ENCODE data around the gene ASPG. TPM values are rescaled to one million over a fixed set of nuclear protein-coding genes. Genes with fewer than 3 reads are reported as not detected.

The ASPG gene
- total RNA-seq, 1 experiment from 2014 or later = not detected

- intact Hi-C loops (cut with micrococcal nuclease; ENCODE audit: unreplicated experiment) (no loop called here), in situ Hi-C loops (cut with HindIII; ENCODE audit: low pct_unique_long_range_greater_than_20kb, low sequenced_read_pairs) (no loop called here)
- no TSS peak for BruUV-seq (replicated peaks)
Measured at GRCh38 chr14:104095426-104096310, 10.2 kb downstream of the ASPG start.

GRCh38 chr14:104096318-104096717 is 10.8 kb downstream of the ASPG start:
- POLR2A ChIA-PET = no interaction called here
- Histone ChIP-seq H3K4me3 (ENCODE audit: low read depth in 2 of 2, low read length in 2 of 2) (no peak overlapping the region), H3K9me3 (ENCODE audit: control insufficient read depth, insufficient read depth, low read depth, low read length) (no peaks in the 10 kb centered on the region), H3K4me1 (ENCODE audit: control insufficient read depth, insufficient read depth, low read length) (no peaks in the 10 kb centered on the region; the same call in 1 of the 2 replicates), H3K27me3 (ENCODE audit: control insufficient read depth, insufficient read depth, low read length) (no peaks in the 10 kb centered on the region), H3K27ac (ENCODE audit: low read length) (no peak overlapping the region), H3K36me3 (ENCODE audit: control insufficient read depth, insufficient read depth, low read length) (no peaks in the 10 kb centered on the region)
- intact Hi-C loops (cut with micrococcal nuclease; ENCODE audit: unreplicated experiment) = no loop called here
- in situ Hi-C loops (cut with HindIII; ENCODE audit: low pct_unique_long_range_greater_than_20kb, low sequenced_read_pairs) = no loop called here
- DNase-seq (ENCODE audit: low read depth, low spot score) (no peak), ATAC-seq (no peak)
- CTCF ChIA-PET = no interaction called here
- no TSS peak for BruUV-seq (replicated peaks)
- TF ChIP-seq CTCF (IDR thresholded peaks at IDR 0.05) (no peak), REST (IDR thresholded peaks at IDR 0.05; ENCODE audit: insufficient read depth in 1 of 2, low read depth in 2 of 2, low read length in 1 of 2) (no peak), POLR2AphosphoS5 (IDR thresholded peaks at IDR 0.05; ENCODE audit: low read depth, low read length) (no peak), SIN3A (IDR thresholded peaks at IDR 0.05; ENCODE audit: borderline replicate concordance, insufficient read depth, low read depth, low read length) (no peak), TCF7L2 (IDR thresholded peaks at IDR 0.05; ENCODE audit: low read depth, low read length) (no peak)

More at GRCh38 chr14:104095426-104096310, 10.2 kb downstream of the ASPG start:
- TF ChIP-seq REST (IDR thresholded peaks at IDR 0.05; ENCODE audit: insufficient read depth in 1 of 2, low read depth in 2 of 2, low read length in 1 of 2) (no peak), POLR2AphosphoS5 (IDR thresholded peaks at IDR 0.05; ENCODE audit: low read depth, low read length) (no peak), CTCF (IDR thresholded peaks at IDR 0.05) (no peak), SIN3A (IDR thresholded peaks at IDR 0.05; ENCODE audit: borderline replicate concordance, insufficient read depth, low read depth, low read length) (no peak), TCF7L2 (IDR thresholded peaks at IDR 0.05; ENCODE audit: low read depth, low read length) (no peak)
- H3K9me3 ChIP-seq (ENCODE audit: control insufficient read depth, insufficient read depth, low read depth, low read length) = no peaks in the 10 kb centered on the region
- no peaks in the 10 kb centered on the region for H3K27me3 ChIP-seq (ENCODE audit: control insufficient read depth, insufficient read depth, low read length)
- DNase-seq (ENCODE audit: low read depth, low spot score) (no peak), ATAC-seq (no peak)
- H3K27ac ChIP-seq (ENCODE audit: low read length) = no peak overlapping the region
- H3K36me3 ChIP-seq (ENCODE audit: control insufficient read depth, insufficient read depth, low read length) = no peaks in the 10 kb centered on the region
- H3K4me1 ChIP-seq (ENCODE audit: control insufficient read depth, insufficient read depth, low read length) = no peaks in the 10 kb centered on the region; the same call in 1 of the 2 replicates
- H3K4me3 ChIP-seq (ENCODE audit: low read depth in 2 of 2, low read length in 2 of 2) = no peak overlapping the region
- CTCF ChIA-PET = no interaction called here
- POLR2A ChIA-PET = no interaction called here

All from Panc1 (cell line).